Smooth muscle cell (in vitro differentiated cells): Measurements from ENCODE around the gene ATXN7L1. TPM values are rescaled to one million over a fixed set of nuclear protein-coding genes. Genes with fewer than 3 reads are reported as not detected.

ENCODE experiments used
- DNase-seq: peaks from one replicate; lab custom pipeline; 2025; ENCODE audit not compliant: unreplicated experiment; lab: John Stamatoyannopoulos, UW
- H2AFZ ChIP-seq: fragments of 200-600 bp; sonication (generic); 2 replicates; pipeline ENCODE4 v1.6.0; 2016; ENCODE audit warnings: antibody characterized with exemption, low read depth, mild to moderate bottlenecking
- H3F3A ChIP-seq: fragments of 200-600 bp; sonication (generic); 2 replicates; pipeline ENCODE4 v1.6.0; 2017; ENCODE audit warnings: antibody characterized with exemption, low read depth
- H3K27ac ChIP-seq: fragments of 200-600 bp; sonication (generic); 2 replicates; pipeline ENCODE4 v1.5.1; 2016; ENCODE audit warnings: low read depth, mild to moderate bottlenecking
- H3K27me3 ChIP-seq: fragments of 200-600 bp; sonication (generic); 2 replicates; pipeline ENCODE4 v1.6.1; 2016; ENCODE audit warnings: low read depth, mild to moderate bottlenecking
- H3K36me3 ChIP-seq: fragments of 200-600 bp; sonication (generic); 2 replicates; pipeline ENCODE4 v1.5.1; 2016; ENCODE audit warnings: low read depth
- H3K4me1 ChIP-seq: fragments of 200-600 bp; sonication (generic); 2 replicates; pipeline ENCODE4 v1.5.1; 2016; ENCODE audit warnings: low read depth
- H3K4me2 ChIP-seq: fragments of 200-600 bp; sonication (generic); 2 replicates; pipeline ENCODE4 v1.6.0; 2016; ENCODE audit warnings: mild to moderate bottlenecking
- H3K4me3 ChIP-seq: fragments of 200-600 bp; sonication (generic); 2 replicates; pipeline ENCODE4 v1.5.1; 2016; ENCODE audit warnings: mild to moderate bottlenecking
- H3K79me2 ChIP-seq: fragments of 200-600 bp; sonication (generic); 2 replicates; pipeline ENCODE4 v1.6.0; 2016; ENCODE audit warnings: low read depth, mild to moderate bottlenecking
- H3K9ac ChIP-seq: fragments of 200-600 bp; sonication (generic); 2 replicates; pipeline ENCODE4 v1.6.0; 2016; ENCODE audit warnings: low read depth
- H3K9me3 ChIP-seq: fragments of 200-600 bp; sonication (generic); replicated peaks from 2 replicates; pipeline ENCODE4 v1.5.1; 2016; ENCODE audit warnings: low read depth
- H4K20me1 ChIP-seq: fragments of 200-600 bp; sonication (generic); 2 replicates; pipeline ENCODE4 v1.6.0; 2016; ENCODE audit warnings: low read depth
- WGBS: methylation state at CpG from one replicate; pipeline ENCODE4 v1.1.7; 2016; ENCODE audit warnings: low lambda C conversion rate; 5-methylcytosine and 5-hydroxymethylcytosine counted together
- polyA plus RNA-seq: library from polyadenylated mRNA; unstranded; fragments of >200 nt; fragmentation: Nextera tagmentation; extraction: Ambion mirVana; gene quantifications from 2 replicates; pipeline ENCODE4 v1.2.1, GENCODE V29; 2016
- total RNA-seq: library from RNA; depleted of rRNA; stranded (reverse); fragments of >200 nt; gene quantifications from 2 replicates; pipeline ENCODE4 v1.2.3, GENCODE V29; 2014
- TF ChIP-seq, protein P1 (sequence below): fragments of 200-600 bp; sonication (generic); IDR thresholded peaks from 2 replicates; pipeline ENCODE4 v1.5.1; 2017; ENCODE audit warnings: borderline replicate concordance, mild to moderate bottlenecking, antibody characterized with exemption; ENCODE audit not compliant: insufficient read depth, poor library complexity, severe bottlenecking

The ATXN7L1 gene
- total and polyA plus RNA-seq, 2 experiments from 2014 or later: 3.3 to 4.4 TPM

DNA sequence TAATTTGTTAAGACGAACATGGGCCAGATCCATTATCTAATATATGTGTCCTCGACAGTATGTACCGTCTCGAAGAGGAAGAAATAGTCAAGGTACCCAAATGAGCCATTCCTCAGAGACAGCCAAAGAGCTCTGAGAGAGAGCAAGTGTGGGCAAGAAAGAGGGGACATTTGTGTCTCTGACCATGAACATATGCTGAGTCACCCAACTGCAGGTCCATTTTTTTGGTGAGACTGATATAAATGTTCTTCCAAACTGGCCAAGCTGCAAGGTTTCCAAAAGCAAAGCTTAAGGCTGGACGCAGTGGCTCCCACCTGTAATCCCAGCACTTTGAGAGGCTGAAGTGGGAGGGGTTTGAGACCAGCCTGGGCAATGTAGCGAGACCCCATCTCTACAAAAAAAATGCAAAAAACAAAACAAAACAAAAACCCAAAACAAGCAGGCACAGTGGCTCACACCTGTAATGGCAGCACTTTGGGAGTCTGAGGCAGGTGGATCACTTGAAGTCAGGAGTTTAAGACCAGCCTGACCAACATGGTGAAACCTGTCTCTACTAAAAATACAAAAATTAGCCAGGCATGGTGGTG lies 26.0 kb upstream of the ATXN7L1 start:
- Histone ChIP-seq H4K20me1 (no peaks in the 10 kb centered on the region), H3K9ac (no peak overlapping the region), H3K9me3 (no peaks in the 10 kb centered on the region), H2AFZ (no peak overlapping the region), H3K4me1 (no peaks in the 10 kb centered on the region), H3F3A (no peaks in the 10 kb centered on the region), H3K27ac (no peak overlapping the region), H3K79me2 (no peaks in the 10 kb centered on the region), H3K27me3 (no peaks in the 10 kb centered on the region), H3K36me3 (no peaks in the 10 kb centered on the region), H3K4me3 (no peak overlapping the region), H3K4me2 (no peak overlapping the region)
- TF ChIP-seq, protein P1, sequence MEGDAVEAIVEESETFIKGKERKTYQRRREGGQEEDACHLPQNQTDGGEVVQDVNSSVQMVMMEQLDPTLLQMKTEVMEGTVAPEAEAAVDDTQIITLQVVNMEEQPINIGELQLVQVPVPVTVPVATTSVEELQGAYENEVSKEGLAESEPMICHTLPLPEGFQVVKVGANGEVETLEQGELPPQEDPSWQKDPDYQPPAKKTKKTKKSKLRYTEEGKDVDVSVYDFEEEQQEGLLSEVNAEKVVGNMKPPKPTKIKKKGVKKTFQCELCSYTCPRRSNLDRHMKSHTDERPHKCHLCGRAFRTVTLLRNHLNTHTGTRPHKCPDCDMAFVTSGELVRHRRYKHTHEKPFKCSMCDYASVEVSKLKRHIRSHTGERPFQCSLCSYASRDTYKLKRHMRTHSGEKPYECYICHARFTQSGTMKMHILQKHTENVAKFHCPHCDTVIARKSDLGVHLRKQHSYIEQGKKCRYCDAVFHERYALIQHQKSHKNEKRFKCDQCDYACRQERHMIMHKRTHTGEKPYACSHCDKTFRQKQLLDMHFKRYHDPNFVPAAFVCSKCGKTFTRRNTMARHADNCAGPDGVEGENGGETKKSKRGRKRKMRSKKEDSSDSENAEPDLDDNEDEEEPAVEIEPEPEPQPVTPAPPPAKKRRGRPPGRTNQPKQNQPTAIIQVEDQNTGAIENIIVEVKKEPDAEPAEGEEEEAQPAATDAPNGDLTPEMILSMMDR: no peak
- DNase-seq: no peak
- WGBS: 95% methylated on average over 6 of the region's 6 CpGs

DNA sequence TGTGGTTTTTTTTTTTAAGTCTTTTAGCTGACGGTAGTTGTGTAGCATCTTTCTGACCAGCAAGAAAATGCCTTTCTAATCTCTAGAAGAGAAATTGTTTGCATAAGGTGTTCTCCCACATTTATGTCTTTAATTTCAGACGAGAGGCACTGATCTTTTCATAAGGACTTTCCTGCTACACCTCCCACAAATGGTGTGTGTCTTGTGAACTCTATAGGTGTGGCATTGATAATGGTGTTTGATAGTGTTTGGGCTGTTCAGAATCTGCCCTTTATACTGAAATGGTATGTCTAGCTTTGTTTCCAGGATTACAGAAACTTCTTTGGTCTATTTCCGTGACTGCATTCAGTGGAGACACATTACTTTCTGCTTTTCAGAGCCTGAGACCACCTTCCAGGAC lies 21.6 kb upstream of the ATXN7L1 start:
- TF ChIP-seq, protein P1: no peak
- H3K9me3 ChIP-seq: no peaks in the 10 kb centered on the region
- H3K4me2 ChIP-seq: no peak overlapping the region
- DNase-seq: no peak
- no peaks in the 10 kb centered on the region for H4K20me1 ChIP-seq
- H3K9ac ChIP-seq: no peak overlapping the region
- no peaks in the 10 kb centered on the region for H3K4me1 ChIP-seq
- no peak overlapping the region for H3K27ac ChIP-seq
- no peaks in the 10 kb centered on the region for H3F3A ChIP-seq
- H3K79me2 ChIP-seq: no peaks in the 10 kb centered on the region
- no peaks in the 10 kb centered on the region for H3K27me3 ChIP-seq
- H3K4me3 ChIP-seq: no peak overlapping the region
- no peak overlapping the region for H2AFZ ChIP-seq
- no peaks in the 10 kb centered on the region for H3K36me3 ChIP-seq
- 92% methylated on average over 3 of the region's 3 CpGs for WGBS

DNA sequence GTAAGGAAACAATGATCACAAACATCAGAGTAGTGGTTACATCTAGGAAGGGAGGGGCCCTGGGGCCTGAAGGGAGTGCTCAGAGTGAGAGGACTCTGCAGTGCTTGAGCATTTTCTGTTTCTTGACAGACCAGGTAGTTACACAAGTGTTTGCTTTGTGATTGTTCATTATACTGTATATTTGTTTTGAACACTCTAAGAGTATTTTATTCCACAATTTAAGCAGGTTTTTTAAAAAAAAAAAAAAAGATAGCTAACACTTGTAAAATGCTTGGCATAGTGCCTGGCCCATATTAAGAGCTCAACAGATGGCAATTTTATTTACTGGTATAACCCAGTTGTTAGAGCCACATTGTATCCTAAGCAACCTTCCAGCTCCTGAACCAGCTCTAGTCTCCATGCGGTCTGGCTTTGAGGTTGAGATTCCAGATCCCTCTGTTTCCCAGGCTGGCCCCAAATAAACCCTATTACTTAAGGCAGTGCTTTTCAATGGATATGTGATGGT lies 20.1 kb upstream of the ATXN7L1 start:
- H3K9ac ChIP-seq: no peak overlapping the region
- no peak overlapping the region for H2AFZ ChIP-seq
- no peak overlapping the region for H3K27ac ChIP-seq
- no peak for DNase-seq
- H3K4me3 ChIP-seq: no peak overlapping the region
- H3K4me1 ChIP-seq: no peaks in the 10 kb centered on the region
- H3K9me3 ChIP-seq: no peaks in the 10 kb centered on the region
- WGBS: 41% methylated on average over 1 of the region's 1 CpG
- TF ChIP-seq, protein P1: no peak
- H3F3A ChIP-seq: no peaks in the 10 kb centered on the region
- H3K27me3 ChIP-seq: no peaks in the 10 kb centered on the region
- H3K36me3 ChIP-seq: no peaks in the 10 kb centered on the region
- H3K79me2 ChIP-seq: no peaks in the 10 kb centered on the region
- H3K4me2 ChIP-seq: no peak overlapping the region
- no peaks in the 10 kb centered on the region for H4K20me1 ChIP-seq

DNA sequence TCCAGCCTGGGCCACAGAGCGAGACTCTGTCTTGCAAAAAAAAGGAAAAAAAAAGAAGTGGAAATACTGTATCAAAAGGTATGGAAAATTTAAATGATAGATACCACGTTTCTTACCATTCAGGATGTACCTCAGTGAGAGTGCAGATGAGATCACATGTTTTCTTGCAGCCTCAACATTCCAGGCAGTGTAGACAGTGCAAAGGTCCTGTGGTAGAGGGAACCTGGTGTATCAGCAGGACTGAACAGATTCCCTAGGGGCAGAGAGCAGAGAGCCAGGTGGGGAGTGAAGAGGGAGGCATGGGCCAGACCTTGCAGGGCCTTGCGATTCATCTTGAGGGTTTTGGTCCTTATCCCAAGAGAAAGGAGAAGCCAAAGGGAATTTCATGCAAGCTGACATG lies 17.7 kb upstream of the ATXN7L1 start:
- Histone ChIP-seq H2AFZ (no peak overlapping the region), H3K9me3 (no peaks in the 10 kb centered on the region), H3K27me3 (no peaks in the 10 kb centered on the region), H3K79me2 (no peaks in the 10 kb centered on the region), H4K20me1 (no peaks in the 10 kb centered on the region), H3K27ac (no peak overlapping the region), H3F3A (no peaks in the 10 kb centered on the region), H3K36me3 (no peaks in the 10 kb centered on the region), H3K4me1 (no peaks in the 10 kb centered on the region), H3K4me2 (no peak overlapping the region), H3K4me3 (no peak overlapping the region), H3K9ac (no peak overlapping the region)
- TF ChIP-seq, protein P1: no peak
- DNase-seq: no peak
- 95% methylated on average over 3 of the region's 3 CpGs for WGBS
